Measurements from ENCODE around the gene PLPP2.

DNA sequence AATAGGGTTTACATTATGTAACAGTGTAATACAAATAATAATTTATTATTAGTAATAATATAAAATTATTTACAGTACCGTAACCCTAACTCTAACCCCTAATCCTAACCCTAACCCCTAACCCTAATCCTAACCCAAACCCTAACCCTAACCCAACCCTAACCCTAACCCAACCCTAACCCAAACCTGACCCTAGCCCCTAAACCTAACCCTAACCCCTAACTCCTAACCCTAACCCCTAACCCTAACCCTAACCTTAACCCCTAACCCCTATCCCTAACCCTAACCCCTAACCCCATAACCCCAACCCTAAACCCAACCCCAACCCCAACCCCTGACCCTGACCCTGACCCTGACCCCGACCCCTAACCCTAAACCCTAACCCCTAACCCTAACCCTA is 45.7 kb downstream of the PLPP2 start:
- TF ChIP-seq POLR2AphosphoS5 (IDR thresholded peaks at IDR 0.05; ENCODE audit: borderline replicate concordance, low read depth, low read length) (no peak), EZH2 (IDR thresholded peaks at IDR 0.05) (no peak), FOXP2 (optimal IDR thresholded peaks at IDR 0.05; ENCODE audit: control extremely low read depth, extremely low read length, insufficient read depth) (no peak)
